Effector memory CD4-positive, alpha-beta T cell (primary cell): ENCODE measurements around the gene ASIC2.
A peak's percentile ranks its signal among the peaks of the same experiment; 100 is the strongest.

Source experiments
- DNase-seq, 3 donors: peaks; one replicate each; pipeline ENCODE4 v3.0.0-alpha.2; 2020
- H3K27ac ChIP-seq: 2 replicates; pipeline ENCODE4 v1.7.0; 2013; ENCODE audit warnings: mild to moderate bottlenecking, low read length, moderate library complexity; ENCODE audit not compliant: insufficient read depth, poor library complexity, severe bottlenecking
- H3K27me3 ChIP-seq: replicated peaks from 2 replicates; pipeline ENCODE4 v1.7.0; 2013; ENCODE audit warnings: mild to moderate bottlenecking, low read length; ENCODE audit not compliant: insufficient read depth, control insufficient read depth, poor library complexity, severe bottlenecking
- H3K36me3 ChIP-seq: 2 replicates; pipeline ENCODE4 v1.7.0; 2013; ENCODE audit warnings: mild to moderate bottlenecking, low read length, moderate library complexity; ENCODE audit not compliant: control insufficient read depth, insufficient read depth
- H3K4me1 ChIP-seq: 2 replicates; pipeline ENCODE4 v1.7.0; 2013; ENCODE audit warnings: low read length, mild to moderate bottlenecking; ENCODE audit not compliant: control insufficient read depth, insufficient read depth, poor library complexity, severe bottlenecking
- H3K4me3 ChIP-seq: 2 replicates; pipeline ENCODE4 v1.7.0; 2013; ENCODE audit warnings: low read length, low read depth, mild to moderate bottlenecking; ENCODE audit not compliant: insufficient read depth, poor library complexity, severe bottlenecking
- H3K9me3 ChIP-seq: 2 replicates; pipeline ENCODE4 v1.7.0; 2013; ENCODE audit warnings: mild to moderate bottlenecking, low read length, moderate library complexity; ENCODE audit not compliant: control insufficient read depth

The ASIC2 gene

GRCh38 chr17:33258296-33258695 is 34.8 kb downstream of the ASIC2 start:
- Histone ChIP-seq H3K9me3 (no peaks in the 10 kb centered on the region), H3K36me3 (no peaks in the 10 kb centered on the region), H3K27me3 (no peaks in the 10 kb centered on the region), H3K4me3 (no peak overlapping the region), H3K4me1 (no peaks in the 10 kb centered on the region), H3K27ac (no peak overlapping the region)
- no peak for DNase-seq

GRCh38 chr17:33245183-33245582 is 47.9 kb downstream of the ASIC2 start:
- Histone ChIP-seq H3K9me3 (no peaks in the 10 kb centered on the region), H3K27ac (no peak overlapping the region)

GRCh38 chr17:33243732-33244131 is 49.4 kb downstream of the ASIC2 start:
- Histone ChIP-seq H3K4me3 (no peak overlapping the region), H3K9me3 (no peaks in the 10 kb centered on the region), H3K36me3 (no peaks in the 10 kb centered on the region), H3K27me3 (no peaks in the 10 kb centered on the region), H3K27ac (no peak overlapping the region), H3K4me1 (no peaks in the 10 kb centered on the region)
- no peak for DNase-seq

More at GRCh38 chr17:33245183-33245582, 47.9 kb downstream of the ASIC2 start:
- Histone ChIP-seq H3K36me3 (no peaks in the 10 kb centered on the region), H3K27me3 (no peaks in the 10 kb centered on the region), H3K4me3 (no peak overlapping the region), H3K4me1 (no peaks in the 10 kb centered on the region)
- DNase-seq: no peak

GRCh38 chr17:33242375-33243124 is 50.5 kb downstream of the ASIC2 start:
- Histone ChIP-seq H3K4me3 (no peak overlapping the region), H3K36me3 (no peaks in the 10 kb centered on the region), H3K27ac (no peak overlapping the region), H3K4me1 (no peaks in the 10 kb centered on the region), H3K27me3 (no peaks in the 10 kb centered on the region), H3K9me3 (no peaks in the 10 kb centered on the region)
- no peak for DNase-seq

GRCh38 chr17:33241390-33241789 is 51.7 kb downstream of the ASIC2 start:
- Histone ChIP-seq H3K36me3 (no peaks in the 10 kb centered on the region), H3K4me1 (no peaks in the 10 kb centered on the region), H3K27me3 (no peaks in the 10 kb centered on the region), H3K4me3 (no peak overlapping the region), H3K9me3 (no peaks in the 10 kb centered on the region), H3K27ac (no peak overlapping the region)
- DNase-seq: no peak

GRCh38 chr17:33240362-33240761 is 52.7 kb downstream of the ASIC2 start:
- Histone ChIP-seq H3K4me3 (no peak overlapping the region), H3K27me3 (no peaks in the 10 kb centered on the region), H3K9me3 (no peaks in the 10 kb centered on the region), H3K4me1 (peaks cover under 1% of the 10 kb centered on the region), H3K36me3 (no peaks in the 10 kb centered on the region), H3K27ac (no peak overlapping the region)
- no peak for DNase-seq

- peaks cover 5% of the 10 kb centered on the region for H3K4me1 ChIP-seq
- H3K27ac ChIP-seq: no peak overlapping the region
- H3K9me3 ChIP-seq: no peaks in the 10 kb centered on the region
- H3K4me3 ChIP-seq: no peak overlapping the region
- H3K36me3 ChIP-seq: no peaks in the 10 kb centered on the region
- no peak for DNase-seq
- no peaks in the 10 kb centered on the region for H3K27me3 ChIP-seq
These were observed 53.4 kb downstream of the ASIC2 start for GRCh38 chr17:33239702-33240101.

GRCh38 chr17:33234930-33235685 is 58.0 kb downstream of the ASIC2 start:
- DNase-seq: peak in 1 of 3 donors; percentile 9
- H3K36me3 ChIP-seq: no peaks in the 10 kb centered on the region
- no peaks in the 10 kb centered on the region for H3K9me3 ChIP-seq
- no peak overlapping the region for H3K27ac ChIP-seq
- no peaks in the 10 kb centered on the region for H3K27me3 ChIP-seq
- no peak overlapping the region for H3K4me3 ChIP-seq
- peaks cover 5% of the 10 kb centered on the region for H3K4me1 ChIP-seq

GRCh38 chr17:33234233-33234632 is 58.9 kb downstream of the ASIC2 start:
- Histone ChIP-seq H3K9me3 (no peaks in the 10 kb centered on the region), H3K4me3 (no peak overlapping the region), H3K4me1 (peaks cover 5% of the 10 kb centered on the region), H3K36me3 (no peaks in the 10 kb centered on the region), H3K27me3 (no peaks in the 10 kb centered on the region), H3K27ac (no peak overlapping the region)
- no peak for DNase-seq

GRCh38 chr17:33233811-33234177 is 59.3 kb downstream of the ASIC2 start:
- DNase-seq: peak; percentile 10 to 17 (median 10)
- Histone ChIP-seq H3K27me3 (no peaks in the 10 kb centered on the region), H3K4me3 (no peak overlapping the region), H3K4me1 (peaks cover 5% of the 10 kb centered on the region), H3K9me3 (no peaks in the 10 kb centered on the region), H3K36me3 (no peaks in the 10 kb centered on the region), H3K27ac (no peak overlapping the region)
